Measurements from ENCODE around the gene DFFB.
"Not testable (repeated sequence)": the region's sequence is repeated elsewhere in the genome, so short reads cannot be mapped to it uniquely, and the experiment has no call there.

The DFFB gene

GRCh38 chr1:3856923-3857790 is at the start of gene DFFB, which contains the start of gene CEP104:
Gene DFFB, plus strand, starts transcription at chr1:3857476. Its CDS starts 128 bp downstream, at chr1:3857604.
Gene CEP104, minus strand, starts transcription at chr1:3857211. Its CDS starts 4,804 bp downstream, at chr1:3852407.
- DNase-seq, result peak; percentile 89

GRCh38 chr1:3807769-3808168 is 49.5 kb upstream of the DFFB start:
- no peak for DNase-seq

- DNase-seq, result no peak
These were observed 47.6 kb upstream of the DFFB start for GRCh38 chr1:3809680-3810079.

GRCh38 chr1:3810149-3810761 is 47.0 kb upstream of the DFFB start:
- not testable (repeated sequence) for DNase-seq

GRCh38 chr1:3811595-3811911 is 45.7 kb upstream of the DFFB start:
- no peak for DNase-seq

GRCh38 chr1:3814065-3814464 is 43.2 kb upstream of the DFFB start:
- no peak for DNase-seq

- DNase-seq, result no peak
These were observed 42.3 kb upstream of the DFFB start for GRCh38 chr1:3814771-3815561.

- no peak for DNase-seq
These were observed 40.7 kb upstream of the DFFB start for GRCh38 chr1:3816331-3817137.

GRCh38 chr1:3817138-3817740 is 40.0 kb upstream of the DFFB start:
- no peak for DNase-seq

- DNase-seq, result no peak
These were observed 39.3 kb upstream of the DFFB start for GRCh38 chr1:3817821-3818597.

GRCh38 chr1:3819771-3820200 is 37.5 kb upstream of the DFFB start:
- DNase-seq, result no peak

GRCh38 chr1:3820316-3820715 is 37.0 kb upstream of the DFFB start:
- DNase-seq, result no peak

GRCh38 chr1:3821004-3821403 is 36.3 kb upstream of the DFFB start:
- no peak for DNase-seq

- no peak for DNase-seq
These were observed 35.8 kb upstream of the DFFB start for GRCh38 chr1:3821447-3821846.

GRCh38 chr1:3821908-3822307 is 35.4 kb upstream of the DFFB start:
- no peak for DNase-seq

- DNase-seq, result no peak
These were observed 34.9 kb upstream of the DFFB start for GRCh38 chr1:3822421-3822820.

- DNase-seq, result no peak
These were observed 32.6 kb upstream of the DFFB start for GRCh38 chr1:3824650-3825049.

- no peak for DNase-seq
These were observed 31.9 kb upstream of the DFFB start for GRCh38 chr1:3825356-3825755.

- DNase-seq, result no peak
These were observed 29.4 kb upstream of the DFFB start for GRCh38 chr1:3827813-3828307.

- no peak for DNase-seq
These were observed 28.9 kb upstream of the DFFB start for GRCh38 chr1:3828391-3828790.

- no peak for DNase-seq
These were observed 25.6 kb upstream of the DFFB start for GRCh38 chr1:3831689-3832088.

All from NCI-H774 (cell line).